ENCODE data around the gene MPV17. TPM values are rescaled to one million over a fixed set of nuclear protein-coding genes. Genes with fewer than 3 reads are reported as not detected.

Gene MPV17
- total RNA-seq, result 79.2 TPM
- long read RNA-seq, transcript MPV17-201 (7 exons, 998 nt), result minor isoform, 7 of 83 reads
- long read RNA-seq, transcript MPV17-203 (8 exons, 1,005 nt), result major isoform, 51 of 83 reads
- long read RNA-seq, partial matches to known transcripts, result 2 of 83 reads
- long read RNA-seq, other reads (novel, unspliced or antisense), result 19 of 83 reads

GRCh38 chr2:27322766-27323595, at the start of gene MPV17:
Gene MPV17 (minus strand): TSS chr2:27323097. CDS start chr2:27322517, 580 bp downstream.
- Histone ChIP-seq H3K36me3 (peaks cover 22% of the 10 kb centered on the region), H3K9me3 (no peaks in the 10 kb centered on the region), H3K27me3 (ENCODE audit: low read depth) (no peaks in the 10 kb centered on the region), H3K4me3 (peak within 1 kb of the TSS; percentile 92), H3K27ac (peak within 1 kb of the TSS; percentile 99), H3K4me1 (peaks cover 20% of the 10 kb centered on the region)
- TF ChIP-seq CTCF (IDR thresholded peaks at IDR 0.05), result no peak
- DNase-seq, result peak; percentile 95
- peak; percentile 96 to 98 for ATAC-seq
- intact Hi-C loops (cut with DNase I), result no loop called here

GRCh38 chr2:27370816-27371620, 48.1 kb upstream of the MPV17 start:
- DNase-seq, result no peak
- no peaks in the 10 kb centered on the region for H3K27me3 ChIP-seq (ENCODE audit: low read depth)
- H3K4me3 ChIP-seq, result peak overlapping the region; percentile 96
- peak overlapping the region; percentile 89 for H3K27ac ChIP-seq
- H3K9me3 ChIP-seq, result no peaks in the 10 kb centered on the region
- ATAC-seq, result peak; percentile 59 to 72
- H3K4me1 ChIP-seq, result peaks cover 37% of the 10 kb centered on the region
- intact Hi-C loops (cut with DNase I), result no loop called here
- no peak for TF ChIP-seq CTCF (IDR thresholded peaks at IDR 0.05)
- H3K36me3 ChIP-seq, result peaks cover 69% of the 10 kb centered on the region

GRCh38 chr2:27370026-27370815, 47.3 kb upstream of the MPV17 start, which contains the start of the genes EIF2B4 and SNX17:
Gene EIF2B4 (minus strand): TSS chr2:27370338. CDS start chr2:27370314, 24 bp downstream.
Gene SNX17 (plus strand): TSS chr2:27370616. CDS start chr2:27370744, 128 bp downstream.
- TF ChIP-seq CTCF (IDR thresholded peaks at IDR 0.05), result peak; percentile 90
- peaks cover 68% of the 10 kb centered on the region for H3K36me3 ChIP-seq
- peak within 1 kb of the TSS; percentile 89 for H3K27ac ChIP-seq
- H3K4me1 ChIP-seq, result peaks cover 37% of the 10 kb centered on the region
- no peaks in the 10 kb centered on the region for H3K27me3 ChIP-seq (ENCODE audit: low read depth)
- no peaks in the 10 kb centered on the region for H3K9me3 ChIP-seq
- peak; percentile 99 for DNase-seq
- ATAC-seq, result peak; percentile 97 to 98
- intact Hi-C loops (cut with DNase I), result no loop called here
- H3K4me3 ChIP-seq, result peak within 1 kb of the TSS; percentile 96

GRCh38 chr2:27369471-27370025, 46.7 kb upstream of the MPV17 start:
- intact Hi-C loops (cut with DNase I), result no loop called here
- DNase-seq (no peak), ATAC-seq (peak; percentile 43 to 59)
- Histone ChIP-seq H3K4me1 (peaks cover 37% of the 10 kb centered on the region), H3K4me3 (peak overlapping the region; percentile 96), H3K9me3 (no peaks in the 10 kb centered on the region), H3K27ac (peak overlapping the region; percentile 89), H3K27me3 (ENCODE audit: low read depth) (no peaks in the 10 kb centered on the region), H3K36me3 (peaks cover 68% of the 10 kb centered on the region)
- TF ChIP-seq CTCF (IDR thresholded peaks at IDR 0.05), result no peak
